ENCODE data around the gene GBP2.

- TF ChIP-seq CTCF (IDR thresholded peaks at IDR 0.05) (no peak), POLR2A (IDR thresholded peaks at IDR 0.05) (no peak)
These were observed 57.6 kb downstream of the GBP2 start for GRCh38 chr1:89068291-89068690.
